HG02759 (cell line): ENCODE data around the gene DLG2.

ENCODE experiments used
- ATAC-seq: cut with Tn5 transposase; IDR thresholded peaks from one replicate; pipeline ENCODE4 v1.9.1; 2021; ENCODE audit warnings: mild to moderate bottlenecking, moderate library complexity; ENCODE audit not compliant: unreplicated experiment

DLG2 gene

DNA sequence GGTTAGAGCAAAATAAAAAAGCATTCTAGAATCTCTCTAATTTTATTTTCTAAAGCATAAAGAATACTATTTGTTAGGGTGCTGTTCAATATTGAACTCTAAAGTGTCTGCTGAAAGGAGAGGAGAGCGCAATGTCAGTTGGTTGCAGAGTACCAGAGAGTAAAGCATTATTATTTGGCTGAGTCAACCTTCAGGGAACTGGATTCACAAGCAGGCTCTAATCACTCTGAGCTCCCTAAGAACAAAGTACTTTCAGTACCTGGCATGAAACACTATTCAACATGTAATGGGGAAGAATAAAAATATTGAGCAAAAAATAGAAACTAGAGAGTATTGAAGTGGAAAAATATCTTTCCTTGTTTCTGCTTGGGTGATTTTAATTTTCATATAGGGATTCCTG, 1380.0 kb downstream of the DLG2 start:
- ATAC-seq, result no peak

DNA sequence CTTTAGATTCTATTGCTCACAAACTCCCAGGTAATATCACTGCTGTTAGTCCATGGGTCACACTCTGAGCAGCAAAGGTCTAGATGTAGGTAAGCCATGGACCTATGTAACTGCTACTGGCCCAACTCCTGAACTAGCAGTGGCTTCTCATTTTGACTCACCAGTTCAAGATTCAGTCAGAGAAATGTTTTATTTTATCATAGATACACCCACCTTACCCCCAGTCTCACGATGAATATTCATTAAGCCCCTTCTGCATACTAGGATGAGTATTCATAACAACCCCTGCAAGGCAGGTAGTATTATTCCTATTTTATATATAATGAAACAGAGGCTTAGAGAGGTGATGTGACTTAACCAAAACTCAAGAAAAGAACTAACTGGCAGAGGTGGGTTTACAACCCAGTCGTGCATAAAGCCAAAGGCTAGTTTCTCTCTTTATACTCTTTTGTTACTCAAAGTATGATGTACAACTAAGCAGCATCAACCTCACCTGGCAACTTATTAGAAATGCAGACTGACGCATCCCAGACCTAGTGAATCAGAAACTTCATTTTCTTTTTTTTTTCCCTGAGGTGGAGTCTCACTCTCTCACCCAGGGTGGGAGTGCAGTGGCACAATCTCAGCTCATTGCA, 1383.4 kb downstream of the DLG2 start:
- peak; percentile 78 for ATAC-seq

DNA sequence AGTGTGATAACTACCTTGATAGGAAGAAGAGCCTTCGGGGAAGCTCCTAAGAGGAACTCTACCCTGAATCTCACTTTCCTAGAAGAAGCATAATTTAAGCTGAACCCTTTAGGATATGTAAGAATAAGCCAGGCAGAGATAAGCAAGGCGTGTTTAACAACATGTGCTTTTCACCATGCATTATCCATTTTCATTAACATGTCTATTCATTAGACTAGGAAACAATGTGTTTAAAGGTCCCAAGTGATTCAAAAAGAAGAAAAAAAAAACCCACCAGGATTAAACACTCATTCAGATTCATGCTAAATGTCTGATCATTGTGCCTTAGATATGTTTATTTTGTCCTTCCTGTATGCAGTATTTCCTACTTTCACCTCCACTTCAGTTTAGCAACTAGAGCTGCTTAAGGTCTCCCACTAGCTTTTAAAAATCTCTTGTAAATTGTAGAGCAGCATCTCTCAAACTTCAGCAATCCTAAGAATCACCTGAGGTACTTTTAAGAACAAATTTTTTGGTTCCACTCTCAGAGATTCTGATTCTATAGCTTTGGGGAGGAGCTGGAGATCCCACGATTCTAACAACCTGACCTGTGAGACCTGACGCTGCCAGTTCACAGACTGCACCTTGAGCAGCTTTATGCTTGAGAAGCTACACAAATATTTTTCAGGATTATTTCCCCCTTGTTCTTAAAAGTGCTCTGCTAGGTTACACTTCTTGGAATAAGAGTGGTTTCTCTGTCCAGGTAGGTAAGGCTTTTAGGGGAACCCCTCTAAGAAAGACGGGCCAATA, 1385.6 kb downstream of the DLG2 start:
- no peak for ATAC-seq

DNA sequence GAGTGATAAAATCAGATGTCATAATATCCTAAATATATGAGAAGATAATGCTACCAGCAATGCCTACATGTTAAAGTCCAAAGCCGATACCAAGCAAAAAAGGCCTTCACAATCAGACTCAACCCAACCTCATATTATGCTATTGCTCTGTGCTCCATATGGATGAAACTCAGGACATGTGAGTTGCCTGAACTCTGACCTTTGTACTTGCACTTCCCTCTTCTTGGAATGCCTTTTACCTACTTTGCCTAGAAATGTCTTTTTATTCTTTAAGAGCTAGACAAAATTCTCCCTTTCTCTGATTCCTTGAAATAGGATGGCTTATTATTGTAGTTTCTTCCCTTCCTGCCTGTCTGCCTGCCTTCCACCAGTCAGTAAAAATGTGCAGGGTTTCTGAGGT, 1386.3 kb downstream of the DLG2 start:
- ATAC-seq, result no peak

DNA sequence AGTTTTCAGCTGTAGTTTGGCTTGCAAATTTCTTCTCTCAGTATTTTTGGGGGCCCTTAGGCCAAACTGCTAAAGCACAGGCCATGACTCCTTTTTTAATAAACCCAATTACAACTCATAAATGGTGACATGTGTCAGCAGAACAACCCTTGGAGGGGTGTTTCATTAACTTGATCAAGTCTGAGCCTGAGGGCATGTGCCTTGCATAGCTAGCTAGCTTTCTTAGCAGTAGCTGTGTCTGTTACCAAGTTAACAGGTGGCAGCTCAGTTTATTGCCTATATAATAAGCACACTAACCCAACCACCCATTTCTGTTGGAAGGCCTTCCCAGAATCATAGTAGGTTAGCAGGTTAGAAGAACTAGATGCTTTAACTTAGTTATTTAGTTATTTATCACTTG, 1390.7 kb downstream of the DLG2 start:
- ATAC-seq, result no peak

DNA sequence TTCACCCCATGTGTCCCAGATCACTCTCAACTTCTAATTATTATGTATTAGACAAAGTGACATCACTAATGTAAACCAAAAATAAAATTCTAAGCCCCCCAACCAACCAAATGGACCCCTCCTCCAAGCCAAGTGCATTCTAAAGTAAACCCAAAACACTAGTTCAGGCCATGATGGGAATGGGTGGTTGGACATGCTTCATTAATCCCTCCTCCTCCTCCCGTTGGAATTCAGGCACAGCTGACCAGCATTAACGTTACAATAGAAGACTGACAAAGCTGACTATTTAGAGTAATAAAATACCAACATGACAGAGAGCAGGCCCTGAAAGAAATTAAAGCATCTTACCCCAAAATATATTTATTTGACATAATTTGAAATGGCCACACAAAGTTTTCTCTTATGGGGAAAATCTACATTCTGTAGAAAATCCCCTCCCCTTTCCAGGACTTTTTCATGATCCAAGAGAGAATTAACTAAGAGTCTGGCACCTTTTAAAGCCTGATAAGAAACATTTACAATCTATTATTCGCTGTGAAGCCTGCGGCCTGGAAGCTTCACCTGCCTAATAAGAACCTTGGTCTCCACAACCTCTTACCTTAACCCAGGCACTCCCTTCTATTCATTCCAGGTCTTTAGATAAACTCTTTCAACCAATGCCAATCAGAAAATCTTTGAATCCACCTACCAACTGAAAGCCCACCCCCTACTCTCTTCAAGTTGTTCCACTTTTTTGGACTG, 1392.5 kb downstream of the DLG2 start:
- no peak for ATAC-seq

DNA sequence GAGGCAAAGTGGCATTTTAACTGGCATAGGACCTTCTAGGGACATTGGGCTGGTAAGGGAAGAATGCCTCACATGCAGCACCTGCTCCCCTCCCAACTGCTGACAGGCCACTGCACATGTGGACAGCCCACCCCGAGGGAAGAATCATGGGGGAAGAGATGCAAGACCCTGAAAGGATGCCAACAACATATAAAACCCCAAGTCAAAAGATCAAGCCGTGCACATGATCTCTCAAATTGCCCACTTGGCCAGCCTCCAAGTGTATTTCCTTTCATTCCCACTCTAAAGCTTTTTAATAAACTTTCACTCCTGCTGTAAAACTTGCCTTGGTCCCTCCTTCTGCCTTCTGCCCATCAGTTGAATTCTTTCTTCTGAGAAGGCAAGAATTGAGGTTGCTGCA, 1393.1 kb downstream of the DLG2 start:
- ATAC-seq, result no peak

DNA sequence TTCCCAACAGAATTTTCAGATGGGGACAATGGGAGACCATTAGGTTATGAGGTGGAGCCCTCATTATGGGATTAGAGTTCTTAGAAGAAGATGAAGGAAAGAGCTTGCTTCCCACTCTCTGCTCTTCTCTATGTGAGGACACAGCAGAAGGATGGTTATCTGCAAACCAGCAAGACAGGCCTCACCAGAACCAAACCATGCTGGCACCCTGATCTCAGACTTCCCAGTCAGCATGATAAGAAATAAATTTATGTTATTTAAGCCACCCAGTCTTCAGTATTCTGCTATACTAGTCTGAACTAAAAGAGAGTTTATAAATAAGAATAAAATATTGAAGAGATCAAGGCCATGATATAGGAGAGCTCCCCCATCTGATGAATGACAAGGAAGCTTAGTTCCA, 1394.6 kb downstream of the DLG2 start:
- ATAC-seq, result no peak

DNA sequence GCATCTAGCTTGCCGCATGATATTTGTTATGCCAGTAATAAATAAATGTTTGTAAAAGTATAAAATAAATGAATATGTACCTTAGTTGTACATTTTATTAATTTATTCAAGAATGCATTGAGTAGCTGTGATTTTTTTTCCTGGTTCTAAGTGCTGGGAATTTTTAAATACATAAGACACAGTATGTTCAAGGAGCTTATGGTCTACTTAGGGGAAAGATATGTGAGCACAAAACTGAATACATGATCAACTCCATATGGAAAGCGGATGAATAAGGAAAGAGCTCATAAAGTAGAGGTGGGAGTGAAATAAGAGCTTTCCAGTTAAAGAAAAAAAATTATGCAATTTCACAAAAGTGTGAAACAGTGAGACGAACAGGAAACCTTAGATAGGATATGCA, 1396.7 kb downstream of the DLG2 start:
- no peak for ATAC-seq

DNA sequence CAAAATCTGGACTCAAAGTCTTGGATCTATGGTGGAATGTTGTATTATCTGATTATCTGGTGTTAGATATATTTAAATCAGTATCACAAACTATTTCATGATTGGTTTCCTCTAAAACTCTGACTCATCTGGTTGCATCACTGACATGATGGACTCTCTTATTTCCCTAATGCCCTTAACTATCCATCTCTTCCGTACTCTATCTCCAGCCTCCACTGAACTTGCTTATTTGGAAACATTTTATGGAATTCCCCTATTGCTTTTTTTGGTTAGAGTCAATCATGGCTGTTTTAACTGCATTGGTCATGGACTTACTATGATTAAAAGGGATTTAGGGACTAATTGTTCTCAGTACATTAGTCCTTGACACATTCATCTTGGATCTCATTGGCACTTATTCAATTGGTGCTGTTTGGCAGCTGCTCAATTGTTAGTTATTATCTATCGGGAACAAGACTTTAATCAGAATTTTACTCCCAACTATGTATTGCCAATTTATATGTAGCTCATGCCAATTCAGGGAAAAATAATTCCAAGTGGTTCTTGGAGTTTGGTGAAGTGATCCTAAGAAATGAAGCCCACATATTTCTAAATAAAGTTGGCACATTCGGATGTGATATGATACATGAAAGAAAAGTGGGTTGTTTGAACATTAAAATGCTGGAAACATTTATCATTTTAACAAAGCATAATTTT, 1399.0 kb downstream of the DLG2 start:
- ATAC-seq, result no peak

DNA sequence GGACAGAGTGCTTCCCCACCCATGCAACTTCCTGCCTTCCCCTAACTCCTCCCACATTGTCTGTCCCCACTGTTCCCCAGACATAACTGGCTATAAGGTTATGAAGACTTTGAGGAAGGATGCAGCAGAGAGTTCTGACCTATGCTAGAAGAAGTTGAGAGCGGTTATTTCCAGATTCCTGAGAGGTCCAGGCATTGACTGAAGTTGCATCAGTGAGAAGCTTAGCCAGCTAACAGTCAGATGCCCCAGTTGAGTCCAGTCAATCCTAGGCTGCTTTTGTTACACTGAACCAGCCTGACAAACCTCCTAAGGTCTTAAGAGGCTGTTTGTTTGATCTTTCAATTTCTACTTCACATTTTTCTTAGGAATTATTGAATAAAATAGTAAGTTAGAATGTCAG, 1403.1 kb downstream of the DLG2 start:
- no peak for ATAC-seq

DNA sequence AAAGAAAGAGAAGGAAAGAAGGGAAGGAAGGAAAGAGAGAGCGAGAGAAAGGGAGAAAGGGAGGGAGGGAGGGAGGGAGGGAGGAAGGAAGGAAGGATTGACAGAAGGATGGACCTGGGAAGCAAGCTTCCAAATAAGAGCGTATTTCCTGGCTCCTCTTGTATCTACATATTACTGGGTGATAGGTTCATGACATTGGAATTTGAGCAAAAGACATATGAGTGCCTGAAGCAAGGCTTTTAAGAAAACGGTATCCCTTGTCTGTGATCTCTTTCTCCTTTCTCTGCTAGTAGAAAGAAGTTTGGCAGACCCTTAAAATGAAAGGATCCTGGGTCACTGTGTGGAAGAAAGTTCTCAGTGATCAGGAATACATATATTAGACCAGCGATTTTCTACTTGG, 1408.8 kb downstream of the DLG2 start:
- no peak for ATAC-seq

DNA sequence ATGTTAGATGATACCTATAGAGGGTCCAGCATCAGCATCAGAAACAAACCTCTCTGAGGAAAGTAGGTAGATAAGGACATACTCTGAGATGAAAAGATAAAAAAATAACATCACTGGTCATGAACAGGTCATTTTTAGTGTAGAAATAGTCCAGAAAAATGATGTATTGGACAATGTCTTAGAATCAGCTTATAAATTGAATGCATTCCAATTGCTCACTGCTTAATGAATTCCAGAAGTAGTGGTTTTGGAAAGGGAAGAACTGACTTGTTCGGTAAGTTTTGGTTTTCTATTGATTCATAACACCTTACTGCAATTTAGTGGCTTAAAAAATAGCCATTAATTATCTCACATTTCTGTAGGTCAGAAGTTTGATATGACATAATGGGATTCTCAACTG, 1411.5 kb downstream of the DLG2 start:
- ATAC-seq, result no peak

DNA sequence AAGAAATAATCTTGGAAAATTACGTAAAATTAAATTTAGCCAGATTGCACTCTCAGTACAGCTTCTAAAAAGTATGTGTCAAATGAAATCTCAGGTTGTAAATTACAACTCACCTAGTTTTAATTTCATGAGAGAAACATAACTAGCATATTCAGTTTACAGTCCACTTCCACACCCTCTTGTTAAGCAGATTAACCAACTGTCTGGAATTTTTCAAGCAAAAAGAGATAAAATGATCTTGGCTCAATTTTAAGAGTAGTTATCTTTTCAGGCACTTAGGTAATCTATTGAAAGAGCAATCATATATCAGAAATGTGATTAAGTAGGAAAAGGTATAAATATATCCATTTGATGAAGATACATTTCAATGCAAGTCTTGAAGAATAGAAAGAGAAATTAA, 1412.6 kb downstream of the DLG2 start:
- no peak for ATAC-seq

DNA sequence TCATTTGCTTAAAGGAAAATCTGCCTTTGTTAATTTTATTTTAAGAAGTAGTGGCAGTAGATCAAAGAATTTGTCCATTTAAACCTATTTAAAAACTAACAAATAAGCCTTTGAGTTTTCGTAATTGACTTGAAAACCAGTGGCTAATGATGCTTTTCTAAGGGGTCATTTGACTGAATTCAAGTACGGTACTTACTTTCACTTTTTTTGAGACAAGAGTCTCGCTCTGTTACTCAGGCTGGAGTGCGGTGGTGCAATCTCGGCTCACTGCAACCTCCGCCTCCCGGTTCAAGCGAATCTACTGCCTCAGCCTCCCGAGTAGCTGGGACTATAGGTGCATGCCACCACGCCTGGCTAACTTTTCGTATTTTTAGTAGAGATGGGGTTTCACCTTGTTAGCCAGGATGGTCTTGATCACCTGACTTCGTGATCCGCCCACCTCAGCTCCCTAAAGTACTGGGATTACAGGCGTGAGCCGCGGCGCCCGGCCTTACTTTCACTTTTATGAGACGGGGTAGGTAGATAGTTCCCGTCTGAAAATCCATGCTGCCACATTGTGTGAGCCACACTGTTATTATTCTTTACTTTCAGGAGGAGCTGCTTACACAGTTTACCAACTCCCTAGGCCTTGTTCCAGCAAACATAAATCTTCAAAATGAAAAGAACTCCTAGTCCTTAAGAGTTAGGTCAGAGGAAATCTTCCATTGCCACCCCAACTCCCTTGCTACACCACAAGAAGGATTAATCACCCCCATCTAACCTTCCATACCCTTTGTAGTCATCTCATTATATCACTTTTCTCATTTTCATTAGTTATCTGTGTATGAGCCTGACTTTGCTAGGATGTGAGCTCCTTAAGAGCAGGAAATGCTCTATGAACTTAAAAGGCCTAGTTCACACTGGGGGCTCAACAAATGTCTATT, 1414.4 kb downstream of the DLG2 start:
- no peak for ATAC-seq

DNA sequence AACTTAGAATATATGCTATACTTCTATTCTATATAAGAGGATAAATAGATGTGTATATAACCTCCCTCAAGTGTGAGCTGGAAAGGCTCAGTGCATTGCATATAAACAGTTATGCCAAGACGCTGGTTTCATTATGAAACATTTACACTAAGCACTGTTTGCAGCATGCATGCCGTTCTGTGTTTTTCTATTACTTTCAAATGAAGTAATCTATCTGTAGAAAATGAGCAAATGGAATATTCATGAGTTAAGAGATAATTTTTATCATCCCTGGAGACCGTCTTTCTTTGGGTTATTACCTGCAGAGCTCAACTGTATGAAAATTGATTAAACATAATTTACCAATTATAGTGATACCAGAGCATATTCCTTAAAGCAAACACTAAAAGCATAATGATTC, 1415.2 kb downstream of the DLG2 start:
- ATAC-seq, result no peak

DNA sequence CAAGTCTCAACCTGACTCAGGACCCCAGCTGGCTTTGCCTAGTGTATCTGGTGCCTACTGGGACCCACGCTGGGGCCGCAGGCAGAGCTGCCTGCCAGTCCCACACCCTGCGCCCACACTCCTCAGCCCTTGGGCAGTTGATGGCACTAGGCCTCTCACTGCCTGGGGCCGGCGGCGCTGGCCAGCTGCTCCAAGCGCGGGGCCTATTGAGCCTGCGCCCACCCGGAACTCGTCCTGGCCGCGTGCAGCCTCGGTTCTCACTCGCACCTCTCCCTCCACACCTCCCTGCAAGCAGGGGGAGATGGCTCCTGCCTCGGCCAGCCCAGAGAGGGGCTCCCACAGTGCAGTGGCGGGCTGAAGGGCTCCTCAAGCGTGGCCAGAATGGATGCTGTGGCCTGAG, 1432.4 kb downstream of the DLG2 start:
- no peak for ATAC-seq

DNA sequence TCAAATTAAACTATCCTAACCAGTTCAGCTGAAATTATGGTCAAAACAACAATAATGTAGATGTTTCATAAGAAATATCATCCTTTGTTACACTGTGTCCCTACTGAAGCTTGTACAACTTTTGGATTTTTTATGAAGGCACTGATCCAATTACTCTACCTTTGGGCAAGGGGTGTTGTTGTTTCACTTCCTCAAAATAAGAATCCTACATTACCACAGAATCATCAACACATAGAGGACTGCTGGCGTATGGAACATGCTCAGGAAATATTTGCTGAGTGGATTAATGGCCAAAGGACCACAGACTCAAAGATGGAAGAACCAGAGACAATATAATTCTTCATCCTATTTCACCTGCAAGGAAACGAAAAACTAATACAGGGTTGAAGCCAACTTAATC, 1433.4 kb downstream of the DLG2 start:
- no peak for ATAC-seq

DNA sequence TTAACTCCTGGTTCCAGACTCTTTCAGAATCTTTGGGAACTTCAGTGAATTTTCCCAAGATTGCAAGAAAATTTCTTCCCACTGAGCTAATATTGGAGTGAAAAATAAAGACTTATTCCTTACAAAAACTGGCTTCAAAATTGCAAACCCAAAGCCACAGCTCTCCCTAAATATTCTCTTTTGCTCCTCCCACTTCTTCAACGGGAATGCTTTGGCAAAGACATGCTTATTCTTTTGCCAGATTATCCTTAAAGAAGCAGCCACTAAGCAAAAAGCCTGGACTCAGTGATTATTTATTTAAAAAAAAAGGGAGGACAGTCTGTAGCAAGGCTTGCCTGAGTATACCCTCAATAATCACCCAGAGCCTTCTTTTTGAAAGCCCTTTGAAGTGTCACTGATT, 1438.6 kb downstream of the DLG2 start:
- ATAC-seq, result no peak

DNA sequence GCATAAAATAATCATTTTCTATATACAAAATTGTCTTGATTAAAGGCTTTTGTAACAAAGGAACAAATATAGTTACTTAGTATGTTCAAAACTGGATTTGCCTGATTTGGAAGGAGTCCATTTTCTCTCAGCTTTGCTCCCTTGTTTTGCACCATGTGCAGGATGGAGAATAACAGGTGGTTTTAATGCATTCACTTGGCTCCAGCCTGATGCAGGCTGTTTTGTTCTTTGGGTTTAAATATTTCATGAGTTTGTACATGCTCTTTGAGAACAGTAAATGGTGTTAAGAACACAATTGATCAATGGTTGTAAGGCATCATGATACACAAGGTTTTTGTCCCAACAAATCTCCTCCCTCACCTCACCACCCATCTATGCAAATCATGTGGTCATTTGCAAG, 1454.1 kb downstream of the DLG2 start:
- ATAC-seq, result no peak
